Neural cell (in vitro differentiated cells): Measurements from ENCODE around the gene PCDH9.

Experiments
- CTCF ChIP-seq: fragments of 450-650 bp; IDR thresholded peaks from 2 replicates; pipeline ENCODE4 v1.5.1; 2014; ENCODE audit warnings: antibody characterized with exemption, mild to moderate bottlenecking, moderate library complexity; ENCODE audit not compliant: poor library complexity, severe bottlenecking
- EP300 ChIP-seq: fragments of 450-650 bp; conservative IDR thresholded peaks from 2 replicates; pipeline ENCODE4 v1.6.1; 2014; ENCODE audit warnings: antibody characterized with exemption, mild to moderate bottlenecking, moderate library complexity; ENCODE audit not compliant: poor library complexity, severe bottlenecking
- EZH2 ChIP-seq: fragments of 200-600, 300-800 bp; shearing (Covaris generic), sonication (generic); IDR thresholded peaks from 2 replicates; pipeline ENCODE4 v1.6.1; 2014; ENCODE audit warnings: antibody characterized with exemption, low read length, borderline replicate concordance, mild to moderate bottlenecking; ENCODE audit not compliant: insufficient read depth, poor library complexity, severe bottlenecking
- MXI1 ChIP-seq: fragments of 450-650 bp; conservative IDR thresholded peaks from 2 replicates; pipeline ENCODE4 v1.6.1; 2014; ENCODE audit warnings: antibody characterized with exemption, mild to moderate bottlenecking; ENCODE audit not compliant: poor library complexity, severe bottlenecking
- POLR2AphosphoS5 ChIP-seq: IDR thresholded peaks from 2 replicates; pipeline ENCODE4 v1.6.1; 2012
- RAD21 ChIP-seq: fragments of 450-650 bp; conservative IDR thresholded peaks from 2 replicates; pipeline ENCODE4 v1.6.1; 2014; ENCODE audit warnings: antibody characterized with exemption, mild to moderate bottlenecking, moderate library complexity
- REST ChIP-seq: IDR thresholded peaks from 2 replicates; pipeline ENCODE4 v1.6.1; 2012; ENCODE audit warnings: borderline replicate concordance
- SMC3 ChIP-seq: fragments of 450-650 bp; conservative IDR thresholded peaks from 2 replicates; pipeline ENCODE4 v1.6.1; 2014; ENCODE audit warnings: antibody characterized with exemption, mild to moderate bottlenecking, moderate library complexity; ENCODE audit not compliant: poor library complexity
- TAF1 ChIP-seq: IDR thresholded peaks from 2 replicates; pipeline ENCODE4 v1.6.1; 2012; ENCODE audit warnings: low read depth

GRCh38 chr13:66578305-66578704, 651.8 kb downstream of the PCDH9 start:
- TF ChIP-seq CTCF (no peak), MXI1 (no peak), EP300 (no peak), EZH2 (no peak), TAF1 (no peak), POLR2AphosphoS5 (no peak), RAD21 (no peak), REST (no peak), SMC3 (no peak)
